GM12875 (cell line): ENCODE data around the gene EIF4G2.
"Not testable (repeated sequence)": the region's sequence is repeated elsewhere in the genome, so short reads cannot be mapped to it uniquely, and the experiment has no call there.

Experiments used
- H3K4me3 ChIP-seq: one replicate; pipeline ENCODE4 v1.5.1; 2011; ENCODE audit warnings: low read depth, low read length, control low read depth
- TF ChIP-seq, protein P1 (sequence below): IDR thresholded peaks from 2 replicates; pipeline ENCODE4 v1.5.1; 2011; ENCODE audit warnings: low read depth, mild to moderate bottlenecking, control low read depth, inconsistent platforms, low read length, moderate library complexity, borderline replicate concordance; ENCODE audit not compliant: insufficient read depth

EIF4G2 gene

GRCh38 chr11:10828402-10828801 lies 19.7 kb upstream of the EIF4G2 start:
- no peak overlapping the region for H3K4me3 ChIP-seq
- TF ChIP-seq, protein P1, sequence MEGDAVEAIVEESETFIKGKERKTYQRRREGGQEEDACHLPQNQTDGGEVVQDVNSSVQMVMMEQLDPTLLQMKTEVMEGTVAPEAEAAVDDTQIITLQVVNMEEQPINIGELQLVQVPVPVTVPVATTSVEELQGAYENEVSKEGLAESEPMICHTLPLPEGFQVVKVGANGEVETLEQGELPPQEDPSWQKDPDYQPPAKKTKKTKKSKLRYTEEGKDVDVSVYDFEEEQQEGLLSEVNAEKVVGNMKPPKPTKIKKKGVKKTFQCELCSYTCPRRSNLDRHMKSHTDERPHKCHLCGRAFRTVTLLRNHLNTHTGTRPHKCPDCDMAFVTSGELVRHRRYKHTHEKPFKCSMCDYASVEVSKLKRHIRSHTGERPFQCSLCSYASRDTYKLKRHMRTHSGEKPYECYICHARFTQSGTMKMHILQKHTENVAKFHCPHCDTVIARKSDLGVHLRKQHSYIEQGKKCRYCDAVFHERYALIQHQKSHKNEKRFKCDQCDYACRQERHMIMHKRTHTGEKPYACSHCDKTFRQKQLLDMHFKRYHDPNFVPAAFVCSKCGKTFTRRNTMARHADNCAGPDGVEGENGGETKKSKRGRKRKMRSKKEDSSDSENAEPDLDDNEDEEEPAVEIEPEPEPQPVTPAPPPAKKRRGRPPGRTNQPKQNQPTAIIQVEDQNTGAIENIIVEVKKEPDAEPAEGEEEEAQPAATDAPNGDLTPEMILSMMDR: no peak

DNA sequence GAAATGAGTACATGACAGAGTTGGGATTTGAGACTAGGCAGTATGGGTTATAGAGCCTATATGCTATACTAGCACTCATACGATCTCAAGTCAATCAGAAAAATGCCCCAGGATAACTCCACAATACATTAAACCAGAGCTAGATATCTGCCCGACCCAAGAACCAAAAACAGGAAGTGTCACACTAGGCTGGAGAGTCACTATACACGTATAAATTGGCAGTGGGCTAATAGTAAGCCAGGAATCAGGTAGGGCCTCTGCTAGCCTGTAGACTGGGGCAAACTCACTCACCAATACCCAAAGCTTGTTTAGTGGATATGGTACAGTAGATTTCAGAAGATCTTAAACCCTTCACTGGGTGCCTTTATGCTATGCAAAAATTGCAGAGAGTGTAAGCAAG lies 16.2 kb upstream of the EIF4G2 start:
- TF ChIP-seq, protein P1: no peak
- no peak overlapping the region for H3K4me3 ChIP-seq

- TF ChIP-seq, protein P1: no peak
- H3K4me3 ChIP-seq: no peak overlapping the region
These were observed 14.4 kb upstream of the EIF4G2 start for GRCh38 chr11:10823152-10823579.

GRCh38 chr11:10822491-10822890 lies 13.8 kb upstream of the EIF4G2 start:
- H3K4me3 ChIP-seq: not testable (repeated sequence)

DNA sequence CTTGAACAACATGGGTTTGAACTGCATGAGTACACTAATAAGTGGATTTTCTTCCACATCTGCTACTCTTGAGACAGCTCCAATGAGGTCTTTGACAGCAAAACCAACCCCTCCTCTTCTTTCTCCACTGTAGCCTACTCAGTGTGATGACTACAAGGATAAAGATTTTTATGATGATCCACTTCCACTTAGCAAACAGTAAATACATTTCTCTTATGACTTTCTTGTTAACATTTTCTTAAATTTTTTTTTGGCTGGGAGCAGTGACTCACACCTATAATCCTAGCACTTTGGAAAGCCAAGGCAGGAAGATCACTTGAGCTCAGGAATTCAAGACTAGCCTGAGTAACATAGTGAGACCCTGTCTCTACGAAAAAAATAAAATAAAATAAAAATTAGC lies 9.9 kb upstream of the EIF4G2 start:
- no peak overlapping the region for H3K4me3 ChIP-seq
- TF ChIP-seq, protein P1: no peak

DNA sequence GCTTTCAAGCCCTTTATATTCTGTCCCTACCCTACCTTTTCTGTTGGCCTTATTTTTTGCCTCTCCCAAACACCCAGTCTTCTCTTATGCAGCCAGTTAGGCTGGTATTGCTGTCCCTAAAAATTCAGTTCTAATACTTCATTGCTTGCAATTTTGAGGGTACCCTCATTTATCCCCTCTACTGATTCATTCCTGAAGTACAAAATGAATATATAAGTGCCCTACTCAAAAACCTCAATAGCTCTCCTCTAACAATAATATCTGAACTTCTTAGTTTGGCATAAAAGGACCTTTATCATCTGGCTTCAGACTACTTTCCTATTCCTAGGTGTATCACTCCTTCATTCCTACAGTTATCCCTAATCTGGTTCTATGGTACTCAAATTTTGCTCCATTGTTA lies 5.2 kb upstream of the EIF4G2 start:
- TF ChIP-seq, protein P1: no peak
- no peak overlapping the region for H3K4me3 ChIP-seq

DNA sequence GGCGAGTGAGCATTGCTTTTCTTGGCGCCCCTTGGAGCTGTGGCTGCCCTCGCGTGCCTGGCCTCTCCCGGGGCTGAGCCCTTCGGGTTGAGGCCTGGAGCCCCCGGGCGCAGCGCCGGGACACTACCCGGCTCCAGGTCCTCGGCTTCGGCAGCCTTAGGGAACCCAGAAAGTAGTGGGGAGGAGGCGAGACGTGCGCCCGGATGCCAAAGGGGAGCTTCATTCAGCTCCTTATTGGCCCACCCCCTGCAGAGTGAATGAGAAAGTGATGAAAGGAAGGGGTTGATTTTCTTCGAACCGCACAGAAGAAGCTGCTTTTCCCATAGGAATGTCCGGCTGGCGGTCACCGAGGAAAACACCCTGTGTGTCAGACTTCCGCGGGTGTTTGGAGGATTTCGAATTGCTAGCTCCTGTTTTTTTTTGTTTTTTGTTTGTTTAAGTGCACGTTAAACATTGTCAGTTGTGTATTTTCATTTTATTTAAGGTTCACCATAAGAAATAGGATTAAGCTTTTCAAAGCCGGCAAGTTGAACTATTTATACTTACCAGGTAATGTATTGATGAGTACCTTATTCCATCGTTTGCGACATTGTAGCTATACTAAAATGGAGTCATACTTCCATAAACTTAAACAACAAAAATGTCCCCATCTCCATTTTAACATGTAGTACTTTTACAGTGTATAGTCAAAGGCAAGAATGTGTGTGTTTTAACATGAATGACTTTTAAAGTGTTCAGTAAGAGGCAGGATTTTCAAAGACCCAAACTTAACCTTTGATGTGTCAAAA lies 841 bp upstream of the EIF4G2 start:
- TF ChIP-seq, protein P1: no peak
- peak overlapping the region; percentile 85 for H3K4me3 ChIP-seq

- TF ChIP-seq, protein P1: no peak
- H3K4me3 ChIP-seq: peak overlapping the region; percentile 99
These were observed 532 bp downstream of the EIF4G2 start for GRCh38 chr11:10808235-10808552.
